K562 (cell line): ENCODE data around the gene PAQR7. TPM values are rescaled to one million over a fixed set of nuclear protein-coding genes. Genes with fewer than 3 reads are reported as not detected.
A peak's percentile ranks its signal among the peaks of the same experiment; 100 is the strongest.

Source experiments
- HDGF ChIP-seq: fragments of 450-650 bp; IDR thresholded peaks from 2 replicates; pipeline ENCODE4 v1.6.1; 2016
- L3MBTL2 ChIP-seq: fragments of 450-650 bp; IDR thresholded peaks from 2 replicates; pipeline ENCODE4 v1.6.1; 2016; ENCODE audit warnings: mild to moderate bottlenecking, moderate library complexity
- RCOR1 ChIP-seq, 2 experiments: IDR thresholded peaks; 2 replicates each; pipeline ENCODE4 v1.6.1; 2012; ENCODE audit warnings: low read depth in 2 of 2, low read length in 2 of 2, borderline replicate concordance in 1 of 2, improper control_type of control experiment in 1 of 2
- SIN3A ChIP-seq, 2 experiments: fragments of 150-350 bp in 1 of 2; IDR thresholded peaks; 2 replicates each; pipeline ENCODE4 v1.6.1; 2011 to 2016; ENCODE audit warnings: borderline replicate concordance in 2 of 2, low read depth in 2 of 2, low read length in 2 of 2, mild to moderate bottlenecking in 2 of 2, moderate library complexity in 2 of 2; ENCODE audit not compliant: control insufficient read depth in 1 of 2
- SPI1 ChIP-seq: IDR thresholded peaks from 2 replicates; pipeline ENCODE4 v1.6.1; 2011; ENCODE audit warnings: low read depth, low read length, control low read depth, borderline replicate concordance
- TBL1XR1 ChIP-seq, 2 experiments: IDR thresholded peaks; 2 replicates each; pipeline ENCODE4 v1.6.1; 2012; ENCODE audit warnings: improper control_type of control experiment in 2 of 2, low read length in 2 of 2, mild to moderate bottlenecking in 1 of 2
- TCF7 ChIP-seq: sonication (generic); IDR thresholded peaks from 2 replicates; pipeline ENCODE4 v1.6.1; 2016; ENCODE audit warnings: antibody characterized with exemption, borderline replicate concordance
- ZBTB40 ChIP-seq, 2 experiments: fragments of 450-650 bp in 1 of 2; sonication (generic) in 1 of 2; formaldehyde crosslinking in 1 of 2; IDR thresholded peaks; 2 replicates each; pipeline versions ENCODE4 v1.7.1 to v1.9.0; 2016 to 2022; ENCODE audit warnings: inconsistent platforms in 1 of 2, mild to moderate bottlenecking in 1 of 2, missing genetic modification reagents in 1 of 2
- ZNF263 ChIP-seq: sonication (generic); formaldehyde crosslinking; IDR thresholded peaks from 2 replicates; pipeline ENCODE4 v1.8.0; 2022; ENCODE audit warnings: mild to moderate bottlenecking, missing genetic modification reagents, borderline replicate concordance
- polyA plus RNA-seq, 8 experiments: library from polyadenylated mRNA; depleted of rRNA in 4 of 8; stranded (reverse) in 5 of 8; unstranded in 3 of 8; fragments of >200 nt; fragmentation: Nextera tagmentation in 2 of 8; fragmentation: Illumina TruSeq in 1 of 8; extraction: Ambion mirVana in 2 of 8; extraction: Trizol in 1 of 8; gene quantifications; 2 replicates each; pipeline versions ENCODE4 v1.2.1 to v1.2.3, GENCODE V29; 2011 to 2014; ENCODE audit warnings: inconsistent platforms in 1 of 8, missing spikeins in 1 of 8
- total RNA-seq, 7 experiments: library from RNA; depleted of rRNA in 6 of 7; stranded (reverse); fragments of >200 nt in 6 of 7; fragmentation: Illumina TruSeq in 2 of 7; extraction: Trizol in 2 of 7; gene quantifications; 2 replicates each; pipeline versions ENCODE4 v1.2.1 to v1.2.3, GENCODE V29; 2011 to 2021; ENCODE audit warnings: low replicate concordance in 1 of 7

Gene PAQR7
- total and polyA plus RNA-seq, 9 of the 15 experiments (the other 6 are each of a cell fraction or from before 2014, with no cell fraction given) = 1.1 to 5.2 (median 2.6) TPM

GRCh38 chr1:25871086-25871703, 4.3 kb downstream of the PAQR7 start (continued):
- TF ChIP-seq ZBTB40 (IDR thresholded peaks at IDR 0.05) = 0 out of 2 replicates have a peak, but pooled peaks have one; percentile 13
- TF ChIP-seq ZBTB40 (CRISPR knock-in tag; IDR thresholded peaks at IDR 0.05) = no peak
- TF ChIP-seq TCF7 = no peak
- peak; percentile 42; the same call in 1 of the 2 replicates for TF ChIP-seq L3MBTL2
- no peak for TF ChIP-seq TBL1XR1 (IDR thresholded peaks at IDR 0.05; ENCODE audit: low read length in 2 of 2)
- peak; percentile 48; the same call in 1 of the 2 replicates for TF ChIP-seq HDGF
- peak; percentile 45; the same call in 1 of the 2 replicates for TF ChIP-seq ZNF263 (CRISPR knock-in tag)
- TF ChIP-seq SIN3A (IDR thresholded peaks at IDR 0.05; ENCODE audit: borderline replicate concordance in 2 of 2, control insufficient read depth in 1 of 2, low read depth in 2 of 2, low read length in 2 of 2) = 0 out of 4 replicates have a peak, but pooled peaks of 1 of the 2 experiments have one; percentile 13
- peak; percentile 83; the same call in 1 of the 2 replicates for TF ChIP-seq SPI1
- TF ChIP-seq RCOR1 (IDR thresholded peaks at IDR 0.05; ENCODE audit: borderline replicate concordance in 1 of 2, low read depth in 2 of 2, low read length in 2 of 2) = 0 out of 4 replicates have a peak, but pooled peaks of 1 of the 2 experiments have one; percentile 5
